ENCODE results near the gene LPP. TPM values are rescaled to one million over a fixed set of nuclear protein-coding genes. Genes with fewer than 3 reads are reported as not detected.
A peak's percentile ranks its signal among the peaks of the same experiment; 100 is the strongest.

Gene LPP
- polyA plus RNA-seq, 1 experiment = 76.3 TPM

- TF ChIP-seq CTCF (IDR thresholded peaks at IDR 0.05; ENCODE audit: low read depth, low read length) = no peak
- ChIA-PET CTCF (no interaction called here), POLR2A (no interaction called here)
- Histone ChIP-seq H3K4me3 (ENCODE audit: low read depth, low read length) (no peak overlapping the region), H3K27ac (ENCODE audit: low read depth, low read length) (no peak overlapping the region), H3K27me3 (ENCODE audit: control insufficient read depth, insufficient read depth, low read length) (no peaks in the 10 kb centered on the region), H3K9me3 (ENCODE audit: control insufficient read depth, insufficient read depth, low read length) (no peaks in the 10 kb centered on the region)
- DNase-seq (ENCODE audit: low read depth, low spot score) = no peak
Measured at GRCh38 chr3:188786424-188786823, 632.5 kb downstream of the LPP start.

GRCh38 chr3:188788621-188789081, 634.7 kb downstream of the LPP start:
- POLR2A ChIA-PET = interaction anchor here (0.6 kb wide), 1 partner anchor 1617 kb away, joined by 4 read pairs; no protein-coding TSS in a partner anchor
- CTCF ChIA-PET = interaction anchor here (0.8 to 0.9 kb wide), 3 partner anchors 11 to 1050 kb away, joined by 3 read pairs; no protein-coding TSS in a partner anchor
- Histone ChIP-seq H3K9me3 (ENCODE audit: control insufficient read depth, insufficient read depth, low read length) (no peaks in the 10 kb centered on the region), H3K4me3 (ENCODE audit: low read depth, low read length) (no peak overlapping the region), H3K27ac (ENCODE audit: low read depth, low read length) (peak overlapping the region; percentile 63), H3K27me3 (ENCODE audit: control insufficient read depth, insufficient read depth, low read length) (no peaks in the 10 kb centered on the region)
- TF ChIP-seq CTCF (IDR thresholded peaks at IDR 0.05; ENCODE audit: low read depth, low read length) = no peak
- peak; percentile 85 for DNase-seq (ENCODE audit: low read depth, low spot score)

GRCh38 chr3:188789251-188789650, 635.3 kb downstream of the LPP start:
- no peak overlapping the region for H3K4me3 ChIP-seq (ENCODE audit: low read depth, low read length)
- POLR2A ChIA-PET = no interaction called here

GRCh38 chr3:188791311-188791710, 637.4 kb downstream of the LPP start:
- H3K27me3 ChIP-seq (ENCODE audit: control insufficient read depth, insufficient read depth, low read length) = no peaks in the 10 kb centered on the region
- no peak overlapping the region for H3K27ac ChIP-seq (ENCODE audit: low read depth, low read length)
- TF ChIP-seq CTCF (IDR thresholded peaks at IDR 0.05; ENCODE audit: low read depth, low read length) = no peak
- no peaks in the 10 kb centered on the region for H3K9me3 ChIP-seq (ENCODE audit: control insufficient read depth, insufficient read depth, low read length)
- POLR2A ChIA-PET = no interaction called here
- CTCF ChIA-PET = no interaction called here
- H3K4me3 ChIP-seq (ENCODE audit: low read depth, low read length) = no peak overlapping the region
- DNase-seq (ENCODE audit: low read depth, low spot score) = no peak

More at GRCh38 chr3:188789251-188789650, 635.3 kb downstream of the LPP start:
- no peaks in the 10 kb centered on the region for H3K27me3 ChIP-seq (ENCODE audit: control insufficient read depth, insufficient read depth, low read length)
- no peak for DNase-seq (ENCODE audit: low read depth, low spot score)
- H3K27ac ChIP-seq (ENCODE audit: low read depth, low read length) = no peak overlapping the region
- H3K9me3 ChIP-seq (ENCODE audit: control insufficient read depth, insufficient read depth, low read length) = no peaks in the 10 kb centered on the region
- TF ChIP-seq CTCF (IDR thresholded peaks at IDR 0.05; ENCODE audit: low read depth, low read length) = no peak
- CTCF ChIA-PET = interaction anchor here (0.9 kb wide), 2 partner anchors 11 to 166 kb away, joined by 3 to 4 read pairs; no protein-coding TSS in a partner anchor

- TF ChIP-seq CTCF (IDR thresholded peaks at IDR 0.05; ENCODE audit: low read depth, low read length) = peak; percentile 35
- CTCF ChIA-PET = interaction anchor here (0.6 to 0.7 kb wide), 5 partner anchors 14 to 363 kb away, joined by 3 to 8 read pairs (median 3); no protein-coding TSS in a partner anchor
Measured at GRCh38 chr3:188792793-188793192, 638.8 kb downstream of the LPP start.

More at GRCh38 chr3:188792793-188793192, 638.8 kb downstream of the LPP start:
- no peaks in the 10 kb centered on the region for H3K27me3 ChIP-seq (ENCODE audit: control insufficient read depth, insufficient read depth, low read length)
- DNase-seq (ENCODE audit: low read depth, low spot score) = no peak
- H3K27ac ChIP-seq (ENCODE audit: low read depth, low read length) = no peak overlapping the region
- H3K9me3 ChIP-seq (ENCODE audit: control insufficient read depth, insufficient read depth, low read length) = no peaks in the 10 kb centered on the region
- H3K4me3 ChIP-seq (ENCODE audit: low read depth, low read length) = no peak overlapping the region
- POLR2A ChIA-PET = no interaction called here
